LNCaP clone FGC (cell line): ENCODE data around the gene ABCA10.

Experiments
- DNase-seq: peaks from one replicate; pipeline ENCODE4 v3.0.0-alpha.2; 2011; ENCODE audit warnings: low read depth
- H3K4me3 ChIP-seq: 2 replicates; pipeline ENCODE4 v1.5.1; 2011; ENCODE audit warnings: mild to moderate bottlenecking, low read depth, low read length, control low read depth
- TF ChIP-seq, protein P1 (sequence below): IDR thresholded peaks from 2 replicates; pipeline ENCODE4 v1.5.1; 2012; ENCODE audit warnings: mild to moderate bottlenecking; ENCODE audit not compliant: control insufficient read depth, insufficient read depth; ENCODE audit errors: extremely low read depth

The ABCA10 gene

DNA sequence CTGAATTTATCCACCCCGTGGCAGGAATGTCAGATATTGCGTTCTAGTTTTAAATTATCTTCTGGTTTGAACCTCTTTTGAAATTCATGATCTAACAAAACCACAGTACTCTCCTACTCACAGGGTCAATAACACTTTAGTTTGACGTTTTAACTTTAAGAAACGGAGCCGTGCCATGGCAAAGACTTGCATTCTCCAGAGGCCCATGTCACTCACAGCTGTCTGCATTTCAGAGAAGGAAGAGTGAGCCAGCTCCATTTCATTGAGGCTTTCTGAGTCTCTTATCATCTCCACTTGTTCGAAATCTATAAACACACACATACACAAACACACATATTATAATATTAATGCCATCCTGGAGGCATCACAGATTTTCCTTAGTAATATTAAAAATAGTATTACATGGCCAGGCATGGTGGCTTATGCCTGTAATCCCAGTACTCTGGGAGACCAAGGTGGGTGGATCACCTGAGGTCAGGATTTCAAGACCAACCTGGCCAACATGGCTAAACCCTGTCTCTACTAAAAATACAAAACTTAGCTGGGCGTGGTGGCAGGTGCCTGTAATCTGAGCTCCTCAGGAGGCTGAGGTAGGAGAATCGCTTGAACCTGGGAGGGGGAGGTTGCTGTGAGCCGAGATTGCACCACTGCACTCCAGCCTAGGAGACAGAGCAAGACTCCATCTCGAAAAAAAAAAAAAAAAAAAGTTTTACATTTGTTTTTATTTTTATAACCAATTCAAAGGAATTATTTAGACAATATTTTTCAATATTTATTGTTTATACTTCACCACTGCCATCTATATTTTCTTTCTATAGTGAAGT lies 122.5 kb downstream of the ABCA10 start:
- DNase-seq: no peak
- TF ChIP-seq, protein P1, sequence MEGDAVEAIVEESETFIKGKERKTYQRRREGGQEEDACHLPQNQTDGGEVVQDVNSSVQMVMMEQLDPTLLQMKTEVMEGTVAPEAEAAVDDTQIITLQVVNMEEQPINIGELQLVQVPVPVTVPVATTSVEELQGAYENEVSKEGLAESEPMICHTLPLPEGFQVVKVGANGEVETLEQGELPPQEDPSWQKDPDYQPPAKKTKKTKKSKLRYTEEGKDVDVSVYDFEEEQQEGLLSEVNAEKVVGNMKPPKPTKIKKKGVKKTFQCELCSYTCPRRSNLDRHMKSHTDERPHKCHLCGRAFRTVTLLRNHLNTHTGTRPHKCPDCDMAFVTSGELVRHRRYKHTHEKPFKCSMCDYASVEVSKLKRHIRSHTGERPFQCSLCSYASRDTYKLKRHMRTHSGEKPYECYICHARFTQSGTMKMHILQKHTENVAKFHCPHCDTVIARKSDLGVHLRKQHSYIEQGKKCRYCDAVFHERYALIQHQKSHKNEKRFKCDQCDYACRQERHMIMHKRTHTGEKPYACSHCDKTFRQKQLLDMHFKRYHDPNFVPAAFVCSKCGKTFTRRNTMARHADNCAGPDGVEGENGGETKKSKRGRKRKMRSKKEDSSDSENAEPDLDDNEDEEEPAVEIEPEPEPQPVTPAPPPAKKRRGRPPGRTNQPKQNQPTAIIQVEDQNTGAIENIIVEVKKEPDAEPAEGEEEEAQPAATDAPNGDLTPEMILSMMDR: no peak
- no peak overlapping the region for H3K4me3 ChIP-seq

- TF ChIP-seq, protein P1: no peak
Measured at GRCh38 chr17:69103557-69104233, 124.9 kb downstream of the ABCA10 start.

GRCh38 chr17:69098625-69099024 lies 130.0 kb downstream of the ABCA10 start:
- no peak overlapping the region for H3K4me3 ChIP-seq
- TF ChIP-seq, protein P1: no peak
- no peak for DNase-seq

More at GRCh38 chr17:69103557-69104233, 124.9 kb downstream of the ABCA10 start:
- DNase-seq: no peak
- H3K4me3 ChIP-seq: no peak overlapping the region
